ENCODE data around the gene GBP5.
"Not testable (repeated sequence)": the region's sequence is repeated elsewhere in the genome, so short reads cannot be mapped to it uniquely, and the experiment has no call there.

Gene GBP5

DNA sequence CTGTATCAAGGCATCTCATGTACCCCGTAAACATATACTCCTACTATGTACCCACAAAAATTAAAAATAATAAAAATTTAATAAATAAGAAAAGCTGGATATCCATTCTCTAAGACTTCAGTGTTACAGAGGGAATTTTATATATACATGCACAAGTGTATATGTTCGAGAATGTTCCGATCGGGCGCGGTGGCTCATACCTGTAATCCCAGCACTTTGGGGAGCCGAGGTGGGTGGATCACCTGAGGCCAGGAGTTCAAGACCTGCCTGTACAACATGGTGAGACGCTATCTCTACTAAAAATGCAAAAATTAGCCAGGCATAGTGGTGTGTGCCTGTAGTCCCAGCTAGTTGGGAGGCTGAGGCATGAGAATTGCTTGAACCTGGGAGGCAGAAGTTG is 17.1 kb downstream of the GBP5 start:
- in situ Hi-C loops (cut with HindIII; ENCODE audit: low pct_ligation_motif_present, low pct_unique_long_range_greater_than_20kb, low sequenced_read_pairs); DNase-seq: not testable (repeated sequence)

DNA sequence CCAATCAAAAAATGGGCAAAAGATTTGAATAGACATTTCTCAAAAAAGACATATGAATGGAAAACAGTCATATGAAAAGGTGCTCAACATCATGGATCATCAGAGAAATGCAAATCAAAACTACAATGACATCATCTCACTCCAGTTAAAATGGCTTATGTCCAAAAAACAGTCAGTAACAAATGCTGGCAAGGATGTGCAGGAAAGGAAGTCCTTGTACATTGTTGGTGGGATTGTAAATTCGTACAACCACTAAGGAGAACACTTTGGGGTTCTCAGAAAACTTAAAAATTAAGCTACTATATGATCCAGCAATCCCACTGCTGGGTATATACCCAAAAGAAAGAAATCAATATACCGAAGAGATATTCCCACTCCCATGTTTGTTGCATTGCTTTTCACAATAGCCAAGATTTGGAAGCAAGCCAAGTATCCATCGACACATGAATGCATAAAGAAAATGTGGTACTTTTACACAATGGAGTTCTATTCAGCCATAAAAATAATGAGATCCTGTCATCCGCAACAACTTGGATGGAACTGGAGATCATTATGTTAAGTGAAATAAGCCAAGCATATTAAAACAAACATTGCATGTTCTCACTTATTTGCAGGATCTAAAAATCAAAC is 17.9 kb downstream of the GBP5 start:
- DNase-seq = no peak

DNA sequence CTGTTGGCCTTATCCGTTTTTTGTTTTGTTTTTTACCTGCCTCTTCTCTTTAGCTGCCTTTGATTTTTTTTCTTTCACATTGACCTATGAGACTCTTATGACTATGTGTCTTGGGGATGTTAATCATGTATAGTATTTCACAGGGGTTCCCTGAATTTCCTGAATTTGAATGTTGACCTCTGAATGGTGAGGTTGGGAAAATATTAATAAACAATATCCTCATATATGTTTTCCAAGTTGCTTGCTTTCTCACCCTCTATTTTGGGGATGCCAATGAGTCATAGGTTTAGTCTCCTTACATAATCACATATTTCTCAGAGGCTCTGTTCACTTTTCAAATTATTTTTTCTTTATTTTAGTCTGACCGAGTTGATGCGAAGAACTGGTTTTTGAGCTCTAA is 29.6 kb downstream of the GBP5 start:
- in situ Hi-C loops (cut with HindIII; ENCODE audit: low pct_ligation_motif_present, low pct_unique_long_range_greater_than_20kb, low sequenced_read_pairs) = no loop called here
- DNase-seq = no peak

More for the DNA sequence above, 17.9 kb downstream of the GBP5 start:
- in situ Hi-C loops (cut with HindIII; ENCODE audit: low pct_ligation_motif_present, low pct_unique_long_range_greater_than_20kb, low sequenced_read_pairs) = no loop called here
